Activated B cell treated with CpG ODN at 0.5 μM for 24 hours (primary cell): ENCODE results near the gene FHOD3. TPM values are rescaled to one million over a fixed set of nuclear protein-coding genes. Genes with fewer than 3 reads are reported as not detected.

Experiments
- ATAC-seq: fragments of 200-7000 bp; cut with Tn5 transposase; one replicate; pipeline ENCODE4 v1.10.0; 2021; ENCODE audit warnings: low read depth, mild to moderate bottlenecking, moderate library complexity
- CTCF ChIA-PET: fragments of 350-600 bp; sonication (Branson Sonifier 250); formaldehyde crosslinking; loops from one replicate; lab custom pipeline; 2021; ENCODE audit warnings: antibody characterized with exemption; lab: Charles Lee
- POLR2A ChIA-PET: fragments of 350-600 bp; sonication (Branson Sonifier 250); formaldehyde crosslinking; loops from one replicate; lab custom pipeline; 2021; ENCODE audit warnings: antibody characterized with exemption; lab: Charles Lee
- DNase-seq: peaks from one replicate; pipeline ENCODE4 v3.0.0; 2022
- H3K27ac Mint-ChIP-seq: one replicate; pipeline ENCODE4 v1.8.0; 2020; ENCODE audit warnings: mixed read lengths
- H3K27me3 Mint-ChIP-seq: one replicate; pipeline ENCODE4 v1.8.0; 2021; ENCODE audit warnings: mixed read lengths
- H3K36me3 Mint-ChIP-seq: one replicate; pipeline ENCODE4 v1.8.0; 2021; ENCODE audit warnings: low read depth, mixed read lengths
- H3K4me1 Mint-ChIP-seq: one replicate; pipeline ENCODE4 v1.8.0; 2021; ENCODE audit warnings: mixed read lengths
- H3K4me3 Mint-ChIP-seq: one replicate; pipeline ENCODE4 v1.8.0; 2020; ENCODE audit warnings: mild to moderate bottlenecking, mixed read lengths
- H3K9me3 Mint-ChIP-seq: one replicate; pipeline ENCODE4 v1.8.0; 2020; ENCODE audit warnings: mixed read lengths
- intact Hi-C: fragments of 100-400 bp; cut with micrococcal nuclease; formaldehyde crosslinking; loops from one replicate; pipeline ENCODE4 v1.15.1; 2024
- total RNA-seq: library from RNA; stranded (reverse); gene quantifications from 2 replicates; pipeline ENCODE4 v1.2.3, GENCODE V29; 2022
- TF ChIP-seq, protein P1 (sequence below): fragments of 200-600 bp; IDR thresholded peaks from one replicate; pipeline ENCODE4 v1.8.0; 2022; ENCODE audit warnings: antibody characterized with exemption, mild to moderate bottlenecking

FHOD3 gene
- total RNA-seq, 1 donor from 2014 or later: not detected

DNA sequence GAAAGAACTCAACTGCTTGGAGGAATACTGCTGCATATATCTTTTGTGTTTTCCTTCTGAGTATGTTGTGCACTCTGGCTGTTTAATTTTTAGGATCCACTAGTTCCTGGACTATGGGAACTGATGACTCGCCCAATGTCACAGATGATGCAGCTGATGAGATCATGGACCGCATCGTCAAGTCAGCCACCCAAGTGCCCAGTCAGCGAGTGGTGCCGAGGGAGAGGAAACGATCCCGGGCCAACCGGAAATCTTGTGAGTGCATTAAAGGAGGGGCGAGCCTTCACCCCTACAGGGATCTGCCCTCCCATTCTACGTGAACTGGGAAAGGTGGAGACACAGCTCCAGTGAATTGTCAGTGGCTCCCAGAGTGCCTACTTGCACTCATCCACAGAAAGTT, 471.7 kb downstream of the FHOD3 start:
- Mint-ChIP-seq H3K9me3 (no peaks in the 10 kb centered on the region), H3K36me3 (no peaks in the 10 kb centered on the region), H3K27me3 (no peaks in the 10 kb centered on the region), H3K4me1 (peaks cover 7% of the 10 kb centered on the region), H3K27ac (no peak overlapping the region), H3K4me3 (no peak overlapping the region)
- intact Hi-C loops: no loop called here
- CTCF ChIA-PET: no interaction called here
- TF ChIP-seq, protein P1, sequence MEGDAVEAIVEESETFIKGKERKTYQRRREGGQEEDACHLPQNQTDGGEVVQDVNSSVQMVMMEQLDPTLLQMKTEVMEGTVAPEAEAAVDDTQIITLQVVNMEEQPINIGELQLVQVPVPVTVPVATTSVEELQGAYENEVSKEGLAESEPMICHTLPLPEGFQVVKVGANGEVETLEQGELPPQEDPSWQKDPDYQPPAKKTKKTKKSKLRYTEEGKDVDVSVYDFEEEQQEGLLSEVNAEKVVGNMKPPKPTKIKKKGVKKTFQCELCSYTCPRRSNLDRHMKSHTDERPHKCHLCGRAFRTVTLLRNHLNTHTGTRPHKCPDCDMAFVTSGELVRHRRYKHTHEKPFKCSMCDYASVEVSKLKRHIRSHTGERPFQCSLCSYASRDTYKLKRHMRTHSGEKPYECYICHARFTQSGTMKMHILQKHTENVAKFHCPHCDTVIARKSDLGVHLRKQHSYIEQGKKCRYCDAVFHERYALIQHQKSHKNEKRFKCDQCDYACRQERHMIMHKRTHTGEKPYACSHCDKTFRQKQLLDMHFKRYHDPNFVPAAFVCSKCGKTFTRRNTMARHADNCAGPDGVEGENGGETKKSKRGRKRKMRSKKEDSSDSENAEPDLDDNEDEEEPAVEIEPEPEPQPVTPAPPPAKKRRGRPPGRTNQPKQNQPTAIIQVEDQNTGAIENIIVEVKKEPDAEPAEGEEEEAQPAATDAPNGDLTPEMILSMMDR: no peak
- POLR2A ChIA-PET: no interaction called here
- no peak for DNase-seq
- ATAC-seq: no peak

DNA sequence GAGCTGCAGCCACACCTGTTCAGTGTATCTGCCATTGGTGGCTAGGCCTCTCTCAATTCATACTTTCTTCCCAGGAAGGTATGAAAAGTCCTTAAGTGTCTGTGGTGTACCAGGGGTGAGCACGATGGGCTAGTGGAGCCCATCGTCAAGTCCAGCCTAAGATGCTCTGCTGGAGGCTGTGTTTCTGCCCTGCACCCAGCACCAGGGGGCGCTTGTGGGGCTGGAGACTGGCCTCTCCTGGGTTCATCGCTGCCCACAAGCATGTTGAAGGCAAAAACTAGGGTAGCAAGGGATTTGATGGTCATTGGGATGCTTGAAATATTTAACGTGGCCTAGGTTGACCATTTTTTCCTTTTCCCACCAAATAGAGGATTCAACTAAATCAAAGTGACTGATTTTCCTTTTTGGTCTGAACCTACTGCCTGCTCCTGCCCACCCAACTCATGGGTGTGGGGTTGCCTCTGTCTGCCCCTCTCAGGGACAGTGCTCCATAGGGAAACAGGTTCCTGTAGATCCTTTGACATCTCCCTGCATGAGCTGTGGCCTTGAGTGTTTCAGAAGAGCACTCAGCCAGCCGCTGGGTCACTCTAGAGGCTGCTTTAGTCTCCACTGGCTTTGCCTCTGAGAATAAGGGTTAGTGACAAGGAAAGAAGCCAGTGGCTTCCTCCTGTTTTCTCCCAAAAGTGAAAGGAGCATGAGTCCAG, 472.2 kb downstream of the FHOD3 start:
- Mint-ChIP-seq H3K4me1 (peaks cover 7% of the 10 kb centered on the region), H3K4me3 (no peak overlapping the region), H3K27me3 (no peaks in the 10 kb centered on the region), H3K9me3 (no peaks in the 10 kb centered on the region), H3K36me3 (no peaks in the 10 kb centered on the region), H3K27ac (no peak overlapping the region)
- ATAC-seq: no peak
- POLR2A ChIA-PET: no interaction called here
- intact Hi-C loops: no loop called here
- TF ChIP-seq, protein P1: no peak
- CTCF ChIA-PET: no interaction called here
- no peak for DNase-seq

DNA sequence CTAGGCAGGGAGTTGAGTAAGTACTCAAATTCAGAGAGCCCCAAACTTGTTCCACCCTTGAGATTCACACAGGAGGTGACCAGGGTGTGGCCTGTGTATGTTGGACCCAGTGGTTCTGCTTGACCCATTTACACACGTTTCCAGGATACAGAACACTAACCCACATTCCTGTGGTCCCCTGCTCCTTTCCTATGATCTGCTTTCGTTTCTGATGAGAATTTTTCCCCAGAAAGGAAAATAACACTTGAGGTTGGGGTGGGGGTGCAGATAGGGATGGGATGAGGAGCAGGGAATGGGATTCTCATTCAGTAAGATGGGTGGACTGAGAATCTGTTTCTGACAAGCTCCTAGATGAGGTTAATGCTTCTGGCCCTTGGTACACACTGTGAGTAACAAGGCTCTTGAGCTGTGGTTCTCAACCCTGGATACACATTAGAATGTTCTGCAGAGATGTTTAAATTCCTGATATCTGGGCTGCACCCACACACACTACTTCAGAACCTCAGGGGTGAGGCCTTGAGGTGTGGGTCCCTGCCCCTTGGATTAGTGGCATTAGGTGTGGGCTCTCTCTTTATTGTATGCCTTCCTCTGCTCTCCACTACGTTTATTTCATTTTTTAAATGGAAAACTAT, 472.9 kb downstream of the FHOD3 start:
- Mint-ChIP-seq H3K4me1 (peaks cover 7% of the 10 kb centered on the region), H3K4me3 (no peak overlapping the region), H3K9me3 (no peaks in the 10 kb centered on the region), H3K27me3 (no peaks in the 10 kb centered on the region), H3K36me3 (no peaks in the 10 kb centered on the region), H3K27ac (no peak overlapping the region)
- no peak for ATAC-seq
- POLR2A ChIA-PET: no interaction called here
- CTCF ChIA-PET: no interaction called here
- DNase-seq: no peak
- intact Hi-C loops: no loop called here
- TF ChIP-seq, protein P1: no peak

DNA sequence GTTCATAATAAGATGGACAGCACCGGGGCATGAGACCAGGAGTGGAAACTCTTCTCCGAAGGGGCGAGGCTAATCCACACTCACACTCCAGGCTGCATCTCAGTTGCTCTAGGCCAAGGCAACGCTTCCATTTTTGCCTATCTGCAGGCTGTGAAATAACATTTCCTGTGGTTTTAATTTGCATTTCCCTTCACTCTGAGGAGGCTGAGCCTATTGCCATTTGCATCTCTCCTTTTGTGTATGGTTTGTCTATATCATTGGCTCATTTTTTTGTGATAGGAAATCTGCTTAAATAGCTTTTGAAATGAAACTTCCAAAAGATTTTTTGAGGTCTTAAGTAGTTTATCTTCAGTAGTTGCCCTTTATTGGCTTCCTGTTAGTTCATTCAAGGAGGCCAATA, 473.7 kb downstream of the FHOD3 start:
- no peak overlapping the region for H3K27ac Mint-ChIP-seq
- TF ChIP-seq, protein P1: no peak
- H3K36me3 Mint-ChIP-seq: no peaks in the 10 kb centered on the region
- ChIA-PET POLR2A (no interaction called here), CTCF (no interaction called here)
- no peaks in the 10 kb centered on the region for H3K9me3 Mint-ChIP-seq
- ATAC-seq: no peak
- peaks cover 7% of the 10 kb centered on the region for H3K4me1 Mint-ChIP-seq
- intact Hi-C loops: no loop called here
- no peak for DNase-seq
- no peak overlapping the region for H3K4me3 Mint-ChIP-seq
- no peaks in the 10 kb centered on the region for H3K27me3 Mint-ChIP-seq

DNA sequence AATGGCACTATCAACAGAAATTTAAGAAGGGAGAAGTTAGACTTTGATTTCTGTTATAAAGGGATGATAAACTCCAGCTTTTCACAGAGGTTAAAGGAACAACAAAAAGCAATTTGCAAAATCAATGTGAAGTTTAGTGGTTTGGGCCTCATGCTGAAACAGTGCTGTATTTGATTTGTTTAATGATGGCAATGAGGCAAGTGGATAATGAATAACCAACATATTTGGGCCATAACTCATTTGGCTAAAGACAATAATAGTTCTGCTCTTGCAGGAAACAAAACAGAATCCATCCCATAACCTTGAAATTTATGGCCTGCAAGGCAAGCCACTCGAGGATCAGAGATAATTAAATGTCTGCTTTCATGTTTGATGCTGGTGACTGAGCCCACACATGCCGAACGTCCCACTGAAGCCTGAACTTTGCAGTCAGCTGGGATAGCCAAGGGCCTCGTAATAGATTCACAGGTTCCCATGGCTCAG, 474.8 kb downstream of the FHOD3 start:
- ATAC-seq: no peak
- intact Hi-C loops: no loop called here
- ChIA-PET CTCF (no interaction called here), POLR2A (no interaction called here)
- Mint-ChIP-seq H3K27me3 (no peaks in the 10 kb centered on the region), H3K4me3 (no peak overlapping the region), H3K4me1 (peaks cover 7% of the 10 kb centered on the region), H3K27ac (no peak overlapping the region), H3K9me3 (no peaks in the 10 kb centered on the region), H3K36me3 (no peaks in the 10 kb centered on the region)
- no peak for DNase-seq
- TF ChIP-seq, protein P1: no peak
